ENCODE results near the gene RAVER2.

- TF ChIP-seq, protein P1, sequence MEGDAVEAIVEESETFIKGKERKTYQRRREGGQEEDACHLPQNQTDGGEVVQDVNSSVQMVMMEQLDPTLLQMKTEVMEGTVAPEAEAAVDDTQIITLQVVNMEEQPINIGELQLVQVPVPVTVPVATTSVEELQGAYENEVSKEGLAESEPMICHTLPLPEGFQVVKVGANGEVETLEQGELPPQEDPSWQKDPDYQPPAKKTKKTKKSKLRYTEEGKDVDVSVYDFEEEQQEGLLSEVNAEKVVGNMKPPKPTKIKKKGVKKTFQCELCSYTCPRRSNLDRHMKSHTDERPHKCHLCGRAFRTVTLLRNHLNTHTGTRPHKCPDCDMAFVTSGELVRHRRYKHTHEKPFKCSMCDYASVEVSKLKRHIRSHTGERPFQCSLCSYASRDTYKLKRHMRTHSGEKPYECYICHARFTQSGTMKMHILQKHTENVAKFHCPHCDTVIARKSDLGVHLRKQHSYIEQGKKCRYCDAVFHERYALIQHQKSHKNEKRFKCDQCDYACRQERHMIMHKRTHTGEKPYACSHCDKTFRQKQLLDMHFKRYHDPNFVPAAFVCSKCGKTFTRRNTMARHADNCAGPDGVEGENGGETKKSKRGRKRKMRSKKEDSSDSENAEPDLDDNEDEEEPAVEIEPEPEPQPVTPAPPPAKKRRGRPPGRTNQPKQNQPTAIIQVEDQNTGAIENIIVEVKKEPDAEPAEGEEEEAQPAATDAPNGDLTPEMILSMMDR (conservative IDR thresholded peaks at IDR 0.05; ENCODE audit: low read length), result no peak
- TF ChIP-seq EZH2phosphoT487 (IDR thresholded peaks at IDR 0.05; ENCODE audit: borderline replicate concordance, low read depth, low read length), result no peak
Observed at GRCh38 chr1:64873576-64873975, 128.7 kb downstream of the RAVER2 start.
